T1000 (cell line): ENCODE results near the gene NEUROD2.

Experiments used
- DNase-seq: peaks from one replicate; lab custom pipeline; 2025; ENCODE audit warnings: mixed read lengths; lab: John Stamatoyannopoulos, UW

The NEUROD2 gene

GRCh38 chr17:39580082-39580468 lies 27.6 kb downstream of the NEUROD2 start:
- DNase-seq, result no peak

- no peak for DNase-seq
Observed at GRCh38 chr17:39579318-39580081, 28.2 kb downstream of the NEUROD2 start.

GRCh38 chr17:39578272-39578671 lies 29.4 kb downstream of the NEUROD2 start:
- no peak for DNase-seq

GRCh38 chr17:39576187-39576586 lies 31.5 kb downstream of the NEUROD2 start:
- DNase-seq, result no peak

- peak; percentile 61 for DNase-seq
Observed at GRCh38 chr17:39573447-39574298, 34.0 kb downstream of the NEUROD2 start.

- no peak for DNase-seq
Observed at GRCh38 chr17:39572121-39572520, 35.6 kb downstream of the NEUROD2 start.

- no peak for DNase-seq
Observed at GRCh38 chr17:39569126-39569525, 38.6 kb downstream of the NEUROD2 start.

- no peak for DNase-seq
Observed at GRCh38 chr17:39568702-39569101, 39.0 kb downstream of the NEUROD2 start.

- no peak for DNase-seq
Observed at GRCh38 chr17:39566094-39566850, 41.4 kb downstream of the NEUROD2 start.

- DNase-seq, result no peak
Observed at GRCh38 chr17:39564211-39564848, 43.4 kb downstream of the NEUROD2 start.

- DNase-seq, result no peak
Observed at GRCh38 chr17:39563476-39563875, 44.2 kb downstream of the NEUROD2 start.

- no peak for DNase-seq
Observed at GRCh38 chr17:39562976-39563375, 44.7 kb downstream of the NEUROD2 start.

- no peak for DNase-seq
Observed at GRCh38 chr17:39562395-39562794, 45.3 kb downstream of the NEUROD2 start.

- DNase-seq, result no peak
Observed at GRCh38 chr17:39556423-39556822, 51.3 kb downstream of the NEUROD2 start.

- no peak for DNase-seq
Observed at GRCh38 chr17:39555368-39555767, 52.4 kb downstream of the NEUROD2 start.
